HG02588 (cell line): ENCODE data around the gene CDHR4.
"Not testable (repeated sequence)": the region's sequence is repeated elsewhere in the genome, so short reads cannot be mapped to it uniquely, and the experiment has no call there.

Source experiments
- ATAC-seq: cut with Tn5 transposase; IDR thresholded peaks from one replicate; pipeline ENCODE4 v1.9.1; 2021; ENCODE audit warnings: mild to moderate bottlenecking, moderate library complexity; ENCODE audit not compliant: unreplicated experiment

The CDHR4 gene

DNA sequence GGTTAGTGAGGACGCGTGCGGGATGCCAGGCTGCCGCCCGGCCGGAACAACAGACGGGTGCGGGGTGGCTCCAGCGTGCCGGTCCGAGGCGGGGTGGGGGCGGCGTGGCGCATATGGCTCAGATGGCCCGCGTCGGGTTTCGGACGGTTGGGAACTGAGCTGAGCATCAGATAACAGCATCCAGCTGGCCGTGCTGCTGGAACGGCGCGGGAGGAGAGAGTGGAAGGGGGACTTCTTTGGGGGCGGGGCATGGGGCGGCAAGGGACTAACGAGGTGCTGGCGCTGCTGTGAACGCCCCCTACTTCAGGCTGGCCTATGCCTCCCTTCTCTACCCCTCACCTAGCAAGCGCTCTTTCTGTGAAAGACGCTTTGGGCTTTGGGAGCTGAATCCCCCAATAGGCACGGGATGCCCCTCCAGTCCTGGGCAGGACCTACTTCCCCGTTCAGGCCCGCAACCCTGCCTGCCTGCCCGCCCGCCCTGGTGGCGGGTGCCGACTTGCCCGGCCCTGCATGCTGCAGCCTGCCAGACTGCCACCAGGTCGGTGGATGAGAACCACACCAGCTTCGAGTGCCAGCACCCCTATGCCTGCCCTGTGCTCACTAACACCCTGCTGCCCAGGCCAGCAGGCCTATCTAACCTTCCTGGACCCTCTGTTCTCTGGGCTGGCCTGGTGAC, 3.9 kb upstream of the CDHR4 start:
- ATAC-seq: peak; percentile 17

DNA sequence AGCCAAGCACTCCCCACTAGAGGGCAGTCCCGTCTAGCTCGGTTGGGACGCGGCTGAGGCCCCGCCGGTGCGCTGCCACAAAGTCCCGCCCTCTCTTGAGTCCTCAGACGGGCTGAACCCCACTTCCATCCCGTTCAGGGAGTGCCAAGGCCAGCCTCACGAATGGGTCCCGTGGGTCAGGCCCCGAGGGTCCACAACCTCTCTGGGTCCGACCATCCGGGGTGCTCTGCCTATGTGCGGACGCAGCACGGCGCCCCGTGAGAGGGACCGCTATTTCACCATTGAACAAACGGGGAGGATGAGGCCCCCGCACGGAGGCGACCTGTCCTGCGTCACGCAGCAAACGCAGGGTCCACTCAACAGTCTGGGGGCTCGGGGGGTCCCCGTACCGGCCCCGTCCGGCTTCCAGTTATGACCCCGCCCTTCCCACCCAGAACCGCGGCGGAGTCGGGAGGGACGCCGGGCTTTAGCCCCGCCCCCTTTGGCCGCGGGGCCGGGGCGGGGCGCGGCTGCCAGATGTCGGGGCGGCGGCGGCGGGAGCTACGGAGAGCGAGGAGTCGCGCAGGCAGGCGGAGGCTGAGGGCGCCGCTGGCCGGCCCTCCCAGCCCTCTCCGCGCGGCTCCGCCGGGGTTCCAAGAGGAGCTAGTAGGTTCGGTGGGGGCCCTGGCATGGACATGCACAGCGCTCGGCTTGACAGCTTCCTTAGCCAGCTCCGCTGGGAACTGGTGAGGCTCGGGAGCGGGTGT, 3.2 kb upstream of the CDHR4 start, which contains the start of gene INKA1:
Gene INKA1 (plus strand): TSS at position 543 of the 746 bp plus-strand sequence. CDS start 132 bp downstream, at position 675.
- peak; percentile 63 for ATAC-seq

DNA sequence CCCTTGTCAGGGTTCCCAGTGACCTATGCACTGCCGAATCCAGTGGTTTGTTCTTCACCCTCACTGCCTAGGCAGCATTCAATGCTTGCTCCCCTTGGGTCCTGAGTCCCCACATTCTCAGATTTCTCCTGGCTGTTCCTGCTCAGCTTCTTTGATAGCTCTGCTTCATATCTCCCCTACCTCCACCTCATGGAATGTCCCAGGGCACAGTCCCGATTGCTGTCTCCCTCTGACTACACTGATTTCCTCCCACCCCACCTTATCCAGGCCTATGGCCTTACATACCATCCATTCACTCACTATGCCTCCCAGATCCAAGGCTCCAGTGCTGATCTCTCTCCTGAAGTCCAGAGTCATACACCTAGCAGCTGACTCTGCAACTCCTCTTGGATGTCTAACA, 1.5 kb upstream of the CDHR4 start:
- ATAC-seq: no peak

DNA sequence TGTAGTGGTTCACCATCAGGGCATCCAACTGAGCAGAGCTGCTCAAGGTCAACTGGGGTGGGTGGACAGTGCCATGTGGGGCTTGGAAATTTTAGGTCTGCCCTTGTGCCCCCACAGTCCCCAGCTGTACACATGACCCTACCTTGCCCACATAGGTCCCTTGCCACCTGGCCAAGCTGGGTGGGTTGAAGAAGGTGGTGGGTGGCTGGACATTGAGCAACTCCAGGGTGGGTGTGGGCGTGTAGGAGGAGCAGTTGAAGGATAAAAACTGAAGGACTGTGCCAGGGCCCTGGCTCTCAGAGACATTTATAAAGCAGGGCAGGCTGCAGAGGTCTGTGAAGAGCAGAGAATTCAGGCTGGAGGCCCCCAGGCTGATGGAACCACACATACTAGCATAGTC, 568 bp downstream of the CDHR4 start:
- no peak for ATAC-seq

DNA sequence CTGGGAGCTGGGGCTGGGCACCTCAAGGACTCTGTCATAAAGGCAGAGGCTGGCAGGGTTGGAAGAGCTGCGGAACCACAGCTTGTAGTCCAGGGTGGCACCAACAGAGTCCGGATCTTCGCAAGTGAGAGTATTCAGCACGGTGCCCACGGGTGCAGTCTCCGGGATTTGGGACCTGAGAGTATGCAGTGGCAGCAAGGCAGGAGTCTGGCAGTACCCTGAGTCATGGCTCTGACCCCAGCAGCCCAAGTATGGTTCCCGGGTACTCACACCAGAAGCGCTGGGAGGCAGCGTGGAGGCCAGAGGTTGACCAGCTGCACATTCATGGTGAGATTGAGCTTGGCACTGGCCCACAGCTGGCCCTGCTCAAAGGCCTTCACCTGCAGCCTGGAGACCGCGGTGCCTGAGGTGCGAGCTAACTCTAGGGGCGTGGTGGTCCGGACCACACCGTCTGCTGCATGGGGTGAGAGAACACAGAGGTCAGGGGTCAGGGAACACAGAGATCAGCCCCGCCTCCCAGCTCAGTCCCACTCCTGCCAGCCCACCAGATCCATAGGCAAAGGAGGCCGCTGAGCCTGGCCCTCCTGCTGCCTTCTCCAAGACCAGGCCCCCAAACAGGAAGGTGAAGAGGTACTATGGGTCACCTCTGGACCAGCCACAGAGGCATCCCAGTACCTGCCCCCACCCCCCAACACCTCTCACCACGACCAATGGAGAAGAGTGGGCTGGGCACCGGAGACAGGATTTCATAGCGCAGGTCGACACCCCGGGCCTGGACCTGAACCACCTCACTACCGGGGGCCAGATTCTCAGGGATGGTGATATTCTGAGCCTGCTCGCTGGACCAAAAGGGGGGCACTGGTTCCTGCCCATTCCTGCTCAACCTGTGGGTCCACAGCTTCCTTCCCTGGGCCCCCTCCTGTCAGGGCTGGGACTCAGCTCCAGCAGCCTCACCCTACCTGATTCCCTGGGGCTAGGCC, 4.5 kb downstream of the CDHR4 start:
- ATAC-seq: no peak

DNA sequence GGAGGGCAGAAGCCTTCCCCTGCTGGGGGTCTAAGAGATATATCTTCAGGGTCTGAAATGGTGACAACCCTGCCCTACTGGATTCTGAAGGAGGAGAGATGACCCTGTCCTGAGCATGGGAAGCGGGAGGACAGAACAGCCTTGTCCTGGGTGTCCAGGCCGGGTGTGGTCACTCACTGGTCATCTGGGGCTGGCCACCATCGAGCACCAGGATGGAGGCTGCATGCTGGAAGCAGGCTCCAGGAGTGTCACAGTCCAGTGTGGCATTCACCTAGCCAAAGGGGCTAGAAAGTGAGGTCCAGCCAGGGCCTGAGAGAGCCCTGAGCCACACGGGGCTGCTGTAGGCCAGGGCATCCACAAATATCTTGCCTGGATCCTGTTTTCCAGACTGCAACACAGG, 5.2 kb downstream of the CDHR4 start:
- ATAC-seq: no peak

DNA sequence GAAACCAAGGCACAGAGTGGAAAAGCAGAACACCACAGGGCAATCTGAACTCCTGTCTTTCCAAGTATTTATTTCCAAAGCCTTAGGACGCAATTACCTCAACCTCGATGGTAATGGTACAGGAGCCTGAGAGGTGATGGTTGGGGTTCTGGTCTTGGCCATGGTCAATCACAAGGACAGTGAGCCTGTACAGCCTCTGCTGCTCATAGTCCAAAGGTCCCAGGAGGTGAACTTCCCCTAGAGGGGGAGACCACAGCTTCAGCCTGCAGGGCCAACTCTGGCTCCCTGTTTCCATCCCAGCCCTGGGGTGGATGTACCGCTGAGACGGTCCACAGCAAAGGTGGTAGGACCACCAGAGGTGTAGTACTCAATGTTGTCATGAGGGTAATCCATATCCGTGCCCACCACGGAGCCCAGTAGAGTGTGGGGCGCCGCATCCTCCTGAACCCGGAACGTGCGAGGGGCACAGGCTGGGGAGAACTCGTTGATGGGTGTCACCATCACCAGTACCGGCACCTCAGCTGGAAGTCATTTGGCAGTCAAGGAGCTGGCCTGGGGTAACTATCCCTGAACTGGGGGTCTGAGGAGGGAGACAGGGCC, 6.1 kb downstream of the CDHR4 start:
- ATAC-seq: no peak

DNA sequence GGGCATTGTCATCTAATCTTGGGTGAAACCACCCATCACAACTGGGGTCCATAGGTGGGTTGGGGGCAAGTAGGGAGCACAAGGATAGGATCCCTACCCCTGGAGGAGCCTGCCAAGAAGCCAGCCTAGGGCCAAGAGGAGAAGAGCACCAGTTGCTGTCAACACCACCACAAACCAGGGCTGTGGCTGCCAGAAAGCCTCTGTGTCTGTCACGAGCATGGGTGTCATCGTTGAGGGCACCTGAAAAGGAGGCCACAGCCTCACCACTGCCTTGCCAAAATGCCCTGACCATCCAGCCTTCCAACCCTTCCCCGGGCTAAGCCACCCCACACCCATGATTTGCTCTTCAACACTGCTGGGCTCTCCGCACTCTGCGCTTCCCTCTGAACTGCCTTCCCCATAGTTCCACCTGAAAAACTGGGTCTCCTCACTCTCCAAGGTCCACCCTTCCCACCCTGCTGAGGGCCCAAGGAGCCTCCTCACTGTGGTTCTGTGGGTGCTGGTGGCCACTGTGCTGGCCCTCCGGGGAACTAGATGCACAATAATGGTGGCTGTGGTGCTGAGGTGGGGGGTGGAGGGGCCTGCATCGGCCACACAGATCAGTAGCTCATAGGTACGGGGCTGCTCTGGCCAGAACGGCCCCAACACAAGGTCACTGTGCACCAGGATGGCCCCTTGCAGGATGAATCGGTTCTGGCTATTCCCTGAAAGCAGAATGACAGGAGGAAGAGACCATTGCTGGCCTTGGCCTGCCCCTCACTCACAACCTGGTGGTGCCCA, 7.1 kb downstream of the CDHR4 start:
- no peak for ATAC-seq

DNA sequence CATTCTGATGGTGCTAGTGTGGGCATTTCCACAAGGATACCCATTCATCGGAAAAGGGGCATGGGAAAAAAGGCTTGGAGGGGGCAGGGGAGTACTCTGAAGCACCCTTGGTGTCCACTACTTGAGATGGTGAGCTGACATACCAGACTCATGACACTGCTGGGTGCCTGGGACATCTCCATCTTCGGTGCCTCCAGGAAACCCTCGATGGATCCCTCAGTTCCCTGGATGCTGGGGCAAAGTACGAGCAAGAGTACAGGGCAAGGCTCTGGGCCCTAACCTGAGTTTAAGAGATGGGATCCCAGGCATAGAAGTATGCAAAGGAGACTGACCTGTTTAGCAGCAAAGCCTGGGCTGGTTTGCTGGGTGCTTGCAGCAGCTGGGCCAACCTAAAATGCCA, 8.1 kb downstream of the CDHR4 start:
- ATAC-seq: no peak

DNA sequence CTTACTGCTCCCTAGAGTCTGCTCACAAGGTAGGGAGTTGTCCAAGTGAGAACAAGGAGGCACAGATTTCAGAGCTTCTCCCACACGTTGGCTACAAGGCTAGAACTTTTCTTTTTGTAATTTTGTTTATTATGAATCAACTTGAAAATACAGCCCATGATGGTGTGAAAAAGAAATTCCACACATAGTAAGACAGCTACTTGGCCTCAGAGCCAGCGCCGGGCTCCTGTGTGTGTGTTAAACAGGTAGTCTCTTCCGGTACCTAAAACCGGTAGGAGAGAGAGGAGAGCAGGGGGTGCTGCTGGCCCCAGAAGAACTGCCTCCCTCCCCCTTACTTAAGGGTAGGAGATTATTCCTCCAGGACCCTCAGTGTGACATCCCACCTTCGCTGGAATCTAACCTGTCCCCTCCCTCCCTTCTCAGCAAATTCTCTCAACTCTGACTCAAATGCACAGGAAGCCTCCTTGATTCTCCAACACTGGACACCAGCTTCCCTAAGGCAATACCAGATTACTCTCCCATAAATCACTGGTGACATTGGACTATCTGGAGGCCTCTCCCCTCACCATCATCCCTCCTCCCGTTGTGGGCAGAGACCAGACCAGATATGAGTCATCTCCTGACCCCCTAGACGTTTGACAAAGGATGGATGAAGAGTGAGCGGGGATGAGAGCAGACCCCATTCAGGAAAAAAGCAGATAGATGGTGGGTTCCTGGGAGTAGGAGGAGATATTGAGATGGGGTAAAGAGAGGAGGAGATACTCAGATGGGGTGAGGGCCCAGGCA, 8.9 kb downstream of the CDHR4 start:
- no peak for ATAC-seq

DNA sequence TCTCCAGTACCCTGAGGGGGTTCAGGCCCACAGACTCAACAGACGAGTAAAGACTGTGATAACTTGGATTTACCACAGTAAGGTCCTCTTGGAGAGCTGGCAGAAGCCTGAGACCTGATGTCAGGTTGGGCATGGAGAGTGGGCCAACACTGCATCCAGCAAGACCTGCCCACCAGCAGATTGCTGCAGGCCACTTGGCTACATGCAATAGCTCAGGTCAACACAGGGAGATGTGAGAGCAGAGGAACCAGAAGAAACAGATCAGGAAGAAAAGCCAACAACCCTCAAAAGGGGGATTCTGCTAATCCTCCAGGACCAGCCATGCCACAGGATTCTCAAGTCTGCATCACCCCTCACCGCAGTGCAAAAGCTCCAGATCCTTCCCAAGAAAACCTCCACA, 11.6 kb downstream of the CDHR4 start:
- ATAC-seq: no peak

DNA sequence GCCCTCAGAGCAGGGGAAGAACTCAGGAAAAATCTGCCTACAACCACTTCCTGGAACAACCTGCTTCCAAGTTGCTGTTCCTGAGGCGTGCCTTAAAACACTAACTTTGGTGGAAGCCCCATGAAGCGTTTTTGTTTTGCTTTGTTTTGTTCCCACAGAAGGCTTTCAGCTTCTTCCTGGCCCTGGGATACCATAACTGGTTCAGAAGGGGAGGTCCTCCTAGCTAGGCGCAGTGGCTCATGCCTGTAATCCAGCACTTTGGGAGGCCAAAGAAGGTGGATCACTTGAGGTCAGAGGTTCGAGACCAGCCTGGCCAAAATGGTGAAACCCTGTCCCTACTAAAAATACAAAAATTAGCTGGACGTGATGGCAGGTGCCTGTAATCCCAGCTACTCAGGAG, 12.1 kb downstream of the CDHR4 start:
- ATAC-seq: no peak

DNA sequence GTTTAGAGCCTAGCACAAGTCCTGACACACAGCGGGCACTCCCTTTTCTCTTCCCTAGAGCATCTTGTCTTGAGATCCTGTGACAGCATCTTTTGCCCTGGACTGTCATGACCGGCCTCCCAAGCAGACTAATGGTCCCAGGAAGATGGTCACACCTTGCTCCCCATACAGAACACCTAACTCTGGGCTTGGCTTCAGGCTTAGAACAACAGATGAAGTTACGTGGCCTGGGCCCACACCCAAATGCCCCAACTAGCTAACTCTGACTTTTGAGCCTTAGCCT, 12.6 kb downstream of the CDHR4 start:
- ATAC-seq: no peak

DNA sequence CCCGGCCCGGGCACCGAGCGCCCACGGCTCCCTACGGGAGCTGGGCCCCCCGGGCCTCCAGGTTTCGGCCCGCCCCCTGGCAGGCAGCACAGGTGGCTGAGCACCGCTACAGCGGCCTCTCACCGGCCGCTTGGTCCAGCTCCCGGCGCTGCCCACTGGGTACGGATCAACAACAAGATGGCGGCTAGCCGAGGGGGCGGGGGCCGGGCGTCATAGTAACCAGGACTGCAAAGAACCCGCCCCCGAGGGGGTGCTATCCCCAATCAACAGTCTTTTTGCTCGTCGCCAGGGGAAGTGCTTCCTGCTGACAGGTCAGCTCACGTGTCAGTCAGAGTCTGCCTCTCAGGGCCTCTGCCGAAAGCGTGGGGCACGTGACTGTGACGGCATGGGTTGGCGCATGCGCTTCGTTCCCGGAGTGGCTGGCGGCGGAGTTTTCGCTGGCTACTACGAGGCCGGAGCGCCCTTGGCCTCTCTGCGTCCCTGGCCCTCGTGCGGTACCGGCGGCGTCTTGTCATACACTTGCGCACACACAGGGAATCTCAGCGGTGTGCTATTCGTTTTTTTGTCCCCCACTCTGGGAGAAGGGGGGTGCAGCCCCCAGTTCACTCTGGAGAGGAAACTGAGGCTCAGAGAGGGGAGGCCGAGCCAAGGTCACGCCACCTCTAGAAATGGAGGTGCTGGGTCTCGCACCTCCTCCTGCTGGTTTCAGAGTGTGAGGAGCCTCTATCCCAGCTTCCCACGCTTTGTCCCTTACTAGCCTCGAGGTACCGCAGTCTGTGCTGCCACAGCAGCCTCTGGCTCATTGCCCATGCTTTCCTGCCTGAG, 13.1 kb downstream of the CDHR4 start, which contains the start of gene IP6K1:
Gene IP6K1 (minus strand): TSS at position 186 of the 825 bp plus-strand sequence. CDS start 38,502 bp downstream, outside the sequence.
- peak; percentile 95 for ATAC-seq

DNA sequence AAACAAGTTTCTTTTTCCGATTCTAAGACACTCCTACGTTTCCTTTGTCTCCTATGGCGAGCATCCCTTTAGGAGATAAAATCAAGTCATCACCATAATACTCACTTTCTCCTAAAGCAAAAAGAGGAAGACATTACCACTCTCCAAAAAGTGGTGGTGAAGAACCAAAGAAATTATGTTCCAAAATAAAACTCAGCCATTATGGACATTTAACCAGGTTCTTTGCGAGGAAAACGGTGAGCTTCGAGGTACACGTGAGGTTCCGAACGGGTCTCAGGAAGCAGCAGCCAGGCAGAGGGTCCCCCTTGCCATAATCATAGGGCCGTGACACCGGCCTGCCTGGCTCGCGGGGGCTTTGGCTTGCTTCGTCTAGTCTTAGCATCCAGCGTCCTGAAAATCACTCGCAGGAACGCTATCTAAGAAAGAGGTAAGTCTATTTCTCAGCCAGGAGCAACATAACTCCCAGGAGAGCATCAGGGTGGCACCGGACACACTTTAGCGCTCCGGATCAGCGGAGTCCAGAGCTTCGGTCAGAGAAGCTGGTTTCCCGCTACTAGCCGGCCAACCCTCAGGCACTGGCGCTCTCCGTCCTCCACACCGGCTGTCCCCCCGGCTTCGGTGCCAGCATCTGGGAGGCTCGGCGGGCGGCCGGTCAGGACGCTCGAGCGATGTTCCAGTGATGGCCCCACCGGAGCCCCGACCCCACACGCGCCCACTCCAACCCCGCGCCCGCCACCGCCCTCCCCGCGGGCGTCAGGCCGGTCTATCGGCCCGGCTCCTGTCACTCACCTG, 13.9 kb downstream of the CDHR4 start:
- peak; percentile 44 for ATAC-seq

DNA sequence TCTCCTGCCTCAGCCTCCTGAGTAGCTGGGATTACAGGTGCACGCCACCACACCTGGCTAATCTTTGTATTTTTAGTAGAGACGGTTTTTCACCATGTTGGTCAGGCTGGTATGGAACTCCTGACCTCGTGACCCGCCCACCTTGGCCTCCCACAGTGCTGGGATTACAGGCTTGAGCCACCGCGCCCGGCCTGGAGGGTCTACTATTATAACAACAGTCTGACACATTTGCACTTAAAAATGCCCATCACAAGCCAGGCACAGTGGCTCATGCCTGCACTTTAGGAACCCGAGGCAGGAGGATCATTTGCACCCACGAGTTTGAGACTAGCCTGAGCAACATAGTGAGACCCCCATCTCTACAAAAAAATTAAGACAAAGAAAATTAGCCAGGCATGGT, 17.4 kb downstream of the CDHR4 start:
- ATAC-seq: not testable (repeated sequence)

DNA sequence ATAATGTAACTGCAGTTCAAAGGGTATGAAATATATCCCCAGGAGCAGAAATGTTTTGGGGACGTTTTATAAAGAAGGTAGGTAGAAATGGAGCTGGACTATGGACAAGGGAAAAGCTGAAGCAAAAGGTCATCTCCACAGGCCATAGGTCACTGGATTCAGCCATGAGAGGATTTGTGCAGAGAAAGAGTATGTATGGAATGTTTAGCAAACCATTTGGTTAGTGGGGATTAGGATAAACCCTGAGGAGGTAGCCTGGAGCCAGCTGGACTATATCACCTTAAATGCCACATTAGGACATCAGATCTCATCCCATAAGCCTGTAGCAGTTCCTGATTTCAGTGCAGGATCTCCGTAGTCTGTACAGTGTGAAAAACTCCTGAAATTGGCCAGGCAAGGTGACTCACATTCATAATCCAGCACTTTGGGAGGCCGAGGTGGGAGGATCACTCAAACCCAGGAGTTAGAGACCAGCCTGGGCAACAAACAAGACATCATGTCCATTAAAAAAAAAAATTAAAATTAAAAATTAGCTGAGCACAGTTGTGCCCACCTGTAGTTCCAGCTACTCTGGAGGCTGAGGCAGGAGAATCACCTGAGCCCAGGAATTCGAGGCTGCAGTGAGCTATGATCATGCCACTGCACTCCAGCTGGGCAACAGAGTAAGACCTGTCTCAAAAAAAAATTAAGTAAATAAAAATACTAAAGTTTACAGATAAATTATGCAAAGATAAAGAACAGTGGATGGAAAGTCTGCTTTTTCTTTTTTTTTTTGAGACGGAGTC, 18.1 kb downstream of the CDHR4 start:
- no peak for ATAC-seq
